Adrenal gland (tissue), 12 donors: ENCODE data around the gene ZDHHC18. TPM values are rescaled to one million over a fixed set of nuclear protein-coding genes. Genes with fewer than 3 reads are reported as not detected.

Experiments used
- DNase-seq, 7 donors: peaks; one replicate each; pipeline ENCODE4 v3.0.0-alpha.2; 2019 to 2020
- H3K27ac ChIP-seq, 5 donors: fragments of 200-600 bp; sonication (generic) in 4 of 5; 1 replicate in 3 of 5; 2 replicates in 2 of 5; pipeline versions ENCODE4 v1.5.1 to v1.8.0; 2016 to 2020; ENCODE audit warnings: mild to moderate bottlenecking in 1 of 5
- H3K27me3 ChIP-seq: fragments of 200-600 bp; 2 replicates; pipeline ENCODE4 v1.8.0; 2021
- H3K36me3 ChIP-seq, 2 donors: fragments of 200-600 bp; replicated peaks in 1 of 2; 1 replicate in 1 of 2; 2 replicates in 1 of 2; pipeline versions ENCODE4 v1.5.1 to v1.8.0; 2018 to 2022
- H3K4me1 ChIP-seq, 2 donors: fragments of 200-600 bp; replicated peaks in 1 of 2; 1 replicate in 1 of 2; 2 replicates in 1 of 2; pipeline versions ENCODE4 v1.5.1 to v1.8.0; 2018 to 2021
- H3K4me3 ChIP-seq, 4 donors: fragments of 200-600 bp; sonication (generic) in 3 of 4; one replicate each; pipeline ENCODE4 v1.5.1; 2016 to 2018
- H3K9me3 ChIP-seq, 3 donors: fragments of 200-600 bp; sonication (generic) in 1 of 3; replicated peaks in 1 of 3; 1 replicate in 2 of 3; 2 replicates in 1 of 3; pipeline versions ENCODE4 v1.5.1 to v1.8.0; 2016 to 2021
- CTCF ChIP-seq, 6 experiments: fragments of 450-650 bp in 4 of 6; fragments of 200-600 bp in 2 of 6; sonication (generic) in 1 of 6; IDR thresholded peaks; 1 replicate in 5 of 6; 2 replicates in 1 of 6; pipeline versions ENCODE4 v1.5.1 to v1.8.0; 2016 to 2021; ENCODE audit warnings: antibody characterized with exemption in 6 of 6, mild to moderate bottlenecking in 2 of 6, moderate library complexity in 1 of 6
- POLR2A ChIP-seq, 2 donors: fragments of 450-650 bp; IDR thresholded peaks; one replicate each; pipeline ENCODE4 v1.6.1; 2017; ENCODE audit warnings: antibody characterized with exemption in 2 of 2, mild to moderate bottlenecking in 2 of 2, moderate library complexity in 1 of 2
- WGBS, 4 donors: extraction: QIAGEN DNeasy Blood & Tissue Kit in 2 of 4; methylation state at CpG; one replicate each; pipeline versions ENCODE4 v1.1.5 to v1.1.7; 2013 to 2017; 5-methylcytosine and 5-hydroxymethylcytosine counted together
- intact Hi-C, 2 donors: fragments of 100-400 bp; cut with DNase I; formaldehyde crosslinking; loops; one replicate each; pipeline versions ENCODE4 v1.14.1 to v1.15.0; 2022 to 2023
- polyA plus RNA-seq, 3 donors: library from polyadenylated mRNA; stranded (reverse); fragments of 200-250 nt in 2 of 3; fragments of 350-450 nt in 1 of 3; fragmentation: Illumina TruSeq in 1 of 3; extraction: RNeasy Lipid Tissue Mini Kit (QIAGEN cat#74804) in 1 of 3; gene quantifications; one replicate each; pipeline ENCODE4 v1.2.3, GENCODE V29; 2013 to 2014
- total RNA-seq, 9 donors: library from RNA; depleted of rRNA in 4 of 9; stranded (reverse); fragments of >200 nt in 4 of 9; fragments of 120-200 nt in 1 of 9; fragmentation: NEBNext Ultra II Directional in 1 of 9; extraction: Animal tissue kit (Norgen Biotek cat#: 25700) in 1 of 9; gene quantifications; one replicate each; pipeline versions ENCODE4 v1.1.0 to v1.2.4, GENCODE V29; 2013 to 2023
- donor health status: healthy with polysubstance abuse.
- donor health status: Bipolar disorder and iron deficiency.
- donor health status: DM: yes; HTN: yes; CAD: no.
- donor health status: DM: no; HTN: no; CAD: no.
- donor health status: DM: no; HTN: no; CAD: no.
- donor health status: DM: yes; HTN: yes; CAD: no.

ZDHHC18 gene
- total and polyA plus RNA-seq, 12 donors: 4.9 to 16.5 (median 10.0) TPM

- H3K27ac ChIP-seq: no peak overlapping the region
- H3K9me3 ChIP-seq: no peaks in the 10 kb centered on the region
- H3K36me3 ChIP-seq: no peaks in the 10 kb centered on the region
- H3K27me3 ChIP-seq: no peaks in the 10 kb centered on the region
- no peak overlapping the region for H3K4me3 ChIP-seq
- DNase-seq: no peak
- TF ChIP-seq POLR2A (IDR thresholded peaks at IDR 0.05) (no peak), CTCF (IDR thresholded peaks at IDR 0.05) (no peak)
- intact Hi-C loops: loop anchor here in 1 of 2 donors (10.0 kb wide), 1 partner anchor 63 kb away; no protein-coding TSS in a partner anchor
- no peaks in the 10 kb centered on the region for H3K4me1 ChIP-seq
Measured at GRCh38 chr1:26811708-26812107, 14.8 kb upstream of the ZDHHC18 start.

GRCh38 chr1:26814377-26814776 lies 12.1 kb upstream of the ZDHHC18 start:
- no peak overlapping the region for H3K27ac ChIP-seq
- no peak for DNase-seq
- no peaks in the 10 kb centered on the region for H3K4me1 ChIP-seq
- no peak overlapping the region for H3K4me3 ChIP-seq
- 76 to 88% (median 85%) methylated on average over 2 of the region's 2 CpGs for WGBS, 4 donors
- no peaks in the 10 kb centered on the region for H3K27me3 ChIP-seq
- no peak for TF ChIP-seq CTCF (IDR thresholded peaks at IDR 0.05)
- no peak for TF ChIP-seq POLR2A (IDR thresholded peaks at IDR 0.05)
- H3K36me3 ChIP-seq: no peaks in the 10 kb centered on the region
- intact Hi-C loops: loop anchor here in 1 of 2 donors (10.0 kb wide), 1 partner anchor 60 kb away; no protein-coding TSS in a partner anchor
- H3K9me3 ChIP-seq: no peaks in the 10 kb centered on the region

- Histone ChIP-seq H3K27me3 (no peaks in the 10 kb centered on the region), H3K36me3 (no peaks in the 10 kb centered on the region), H3K9me3 (no peaks in the 10 kb centered on the region), H3K4me1 (no peaks in the 10 kb centered on the region), H3K27ac (no peak overlapping the region), H3K4me3 (no peak overlapping the region)
- TF ChIP-seq CTCF (IDR thresholded peaks at IDR 0.05) (no peak), POLR2A (IDR thresholded peaks at IDR 0.05) (no peak)
- intact Hi-C loops: loop anchor here in 1 of 2 donors (10.0 kb wide), 1 partner anchor 60 kb away; no protein-coding TSS in a partner anchor
- no peak for DNase-seq
- 81 to 94% (median 88%) methylated on average over 3 of the region's 3 CpGs for WGBS, 4 donors
Measured at GRCh38 chr1:26814893-26815292, 11.6 kb upstream of the ZDHHC18 start.

- Histone ChIP-seq H3K9me3 (no peaks in the 10 kb centered on the region), H3K4me1 (peaks cover under 1 to 2% of the 10 kb centered on the region in 2 donors), H3K36me3 (no peaks in the 10 kb centered on the region), H3K4me3 (no peak overlapping the region), H3K27ac (no peak overlapping the region), H3K27me3 (no peaks in the 10 kb centered on the region)
- no peak for DNase-seq
- WGBS, 4 donors: 64 to 79% (median 70%) methylated on average over 4 of the region's 4 CpGs
- intact Hi-C loops: no loop called here
- TF ChIP-seq POLR2A (IDR thresholded peaks at IDR 0.05) (no peak), CTCF (IDR thresholded peaks at IDR 0.05) (no peak)
Measured at GRCh38 chr1:26820784-26821269, 5.7 kb upstream of the ZDHHC18 start.
